HG02970 (cell line): ENCODE measurements around the gene G6PC1.
"Not testable (repeated sequence)": the region's sequence is repeated elsewhere in the genome, so short reads cannot be mapped to it uniquely, and the experiment has no call there.

Source experiments
- ATAC-seq: cut with Tn5 transposase; IDR thresholded peaks from one replicate; pipeline ENCODE4 v1.9.1; 2021; ENCODE audit warnings: mild to moderate bottlenecking, moderate library complexity, moderate number of reproducible peaks; ENCODE audit not compliant: unreplicated experiment, low FRiP score

G6PC1 gene

GRCh38 chr17:42873315-42873714 is 27.3 kb upstream of the G6PC1 start:
- no peak for ATAC-seq

- not testable (repeated sequence) for ATAC-seq
Observed at GRCh38 chr17:42873932-42874695, 26.5 kb upstream of the G6PC1 start.

GRCh38 chr17:42877037-42877436 is 23.6 kb upstream of the G6PC1 start:
- ATAC-seq = no peak

GRCh38 chr17:42878123-42878880 is 22.3 kb upstream of the G6PC1 start:
- no peak for ATAC-seq

GRCh38 chr17:42878924-42879595 is 21.5 kb upstream of the G6PC1 start:
- no peak for ATAC-seq

- ATAC-seq = no peak
Observed at GRCh38 chr17:42879596-42879985, 21.0 kb upstream of the G6PC1 start.

- ATAC-seq = no peak
Observed at GRCh38 chr17:42880776-42881310, 19.8 kb upstream of the G6PC1 start.

- ATAC-seq = not testable (repeated sequence)
Observed at GRCh38 chr17:42881706-42882105, 18.9 kb upstream of the G6PC1 start.

- no peak for ATAC-seq
Observed at GRCh38 chr17:42882166-42882565, 18.4 kb upstream of the G6PC1 start.

GRCh38 chr17:42883802-42884558 is 16.6 kb upstream of the G6PC1 start:
- ATAC-seq = no peak

GRCh38 chr17:42885806-42886205 is 14.8 kb upstream of the G6PC1 start:
- not testable (repeated sequence) for ATAC-seq

- ATAC-seq = no peak
Observed at GRCh38 chr17:42886283-42887176, 14.1 kb upstream of the G6PC1 start.

- no peak for ATAC-seq
Observed at GRCh38 chr17:42889809-42890208, 10.8 kb upstream of the G6PC1 start.

- ATAC-seq = no peak
Observed at GRCh38 chr17:42891539-42892152, 9.0 kb upstream of the G6PC1 start.

GRCh38 chr17:42893359-42893758 is 7.2 kb upstream of the G6PC1 start:
- ATAC-seq = no peak

- no peak for ATAC-seq
Observed at GRCh38 chr17:42894283-42895184, 6.1 kb upstream of the G6PC1 start.

- no peak for ATAC-seq
Observed at GRCh38 chr17:42895185-42895555, 5.4 kb upstream of the G6PC1 start.
